HT1080 (cell line): Measurements from ENCODE around the gene ACD. TPM values are rescaled to one million over a fixed set of nuclear protein-coding genes. Genes with fewer than 3 reads are reported as not detected.

ENCODE experiments used
- DNase-seq: peaks from one replicate; pipeline ENCODE4 v3.0.0-alpha.2; 2015; ENCODE audit warnings: low read depth
- total RNA-seq: library from RNA; depleted of rRNA; stranded (reverse); fragments of >200 nt; shearing (Covaris generic); gene quantifications from 2 replicates; pipeline ENCODE4 v1.2.3, GENCODE V29; 2014

The ACD gene
- total RNA-seq, 1 experiment from 2014 or later, result 39.8 TPM

- no peak for DNase-seq
Observed at GRCh38 chr16:67676516-67676915, 16.5 kb upstream of the ACD start.

- no peak for DNase-seq
Observed at GRCh38 chr16:67675999-67676398, 15.9 kb upstream of the ACD start.

DNA sequence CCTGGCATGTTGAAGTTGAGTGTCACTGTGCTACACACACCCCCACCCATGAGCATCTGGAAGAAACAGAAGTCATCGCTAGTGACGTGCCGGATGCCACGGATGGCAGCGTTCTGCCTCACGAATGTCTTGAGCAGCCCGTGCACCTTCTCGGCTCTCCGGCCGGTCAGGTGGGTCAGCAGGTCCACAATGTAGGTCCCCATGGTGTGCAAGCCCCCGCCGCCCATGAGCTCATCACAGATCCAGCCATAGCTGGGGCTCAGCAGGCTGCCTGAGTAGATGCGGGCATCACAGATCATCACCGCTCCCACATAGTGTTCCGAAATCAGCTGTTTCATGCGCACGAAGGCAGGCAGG lies 15.5 kb upstream of the ACD start:
- DNase-seq, result no peak

DNA sequence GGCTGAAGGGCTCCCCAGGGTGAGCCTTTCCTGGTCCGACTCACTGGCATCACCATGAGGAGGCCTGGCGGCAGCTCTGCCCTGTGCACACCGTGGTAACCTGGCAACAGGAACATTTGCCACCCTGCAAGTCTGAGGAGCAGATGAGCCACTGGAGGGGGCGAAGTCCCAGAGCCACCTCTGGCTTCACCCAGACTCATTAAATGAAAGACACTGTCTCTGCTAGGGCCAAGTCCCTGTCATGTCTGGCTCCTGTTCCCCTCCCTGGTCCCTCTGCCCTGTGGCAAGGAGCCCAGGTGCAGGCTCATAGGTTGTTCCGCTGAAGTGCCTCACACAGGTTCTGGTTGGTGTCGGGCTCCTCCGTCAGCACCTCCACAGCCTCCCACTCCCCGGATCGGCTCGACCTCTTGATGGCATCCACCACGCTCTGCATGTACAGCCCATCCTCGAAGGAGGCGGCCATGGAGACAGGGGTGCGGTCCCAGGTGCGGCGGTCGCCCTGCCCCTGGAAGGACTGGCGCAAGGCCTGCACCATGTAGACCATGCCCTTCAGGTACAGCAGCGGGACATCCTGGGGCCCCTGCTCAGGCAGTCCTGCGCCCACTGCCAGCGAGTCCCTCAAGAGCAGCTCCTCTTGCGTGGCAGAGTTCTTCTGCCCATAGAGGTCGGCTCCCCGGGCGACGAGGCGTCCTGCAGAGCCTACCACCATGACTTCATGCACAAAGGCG lies 15.0 kb upstream of the ACD start:
- DNase-seq, result no peak

- DNase-seq, result no peak
Observed at GRCh38 chr16:67673712-67674580, 13.9 kb upstream of the ACD start.

DNA sequence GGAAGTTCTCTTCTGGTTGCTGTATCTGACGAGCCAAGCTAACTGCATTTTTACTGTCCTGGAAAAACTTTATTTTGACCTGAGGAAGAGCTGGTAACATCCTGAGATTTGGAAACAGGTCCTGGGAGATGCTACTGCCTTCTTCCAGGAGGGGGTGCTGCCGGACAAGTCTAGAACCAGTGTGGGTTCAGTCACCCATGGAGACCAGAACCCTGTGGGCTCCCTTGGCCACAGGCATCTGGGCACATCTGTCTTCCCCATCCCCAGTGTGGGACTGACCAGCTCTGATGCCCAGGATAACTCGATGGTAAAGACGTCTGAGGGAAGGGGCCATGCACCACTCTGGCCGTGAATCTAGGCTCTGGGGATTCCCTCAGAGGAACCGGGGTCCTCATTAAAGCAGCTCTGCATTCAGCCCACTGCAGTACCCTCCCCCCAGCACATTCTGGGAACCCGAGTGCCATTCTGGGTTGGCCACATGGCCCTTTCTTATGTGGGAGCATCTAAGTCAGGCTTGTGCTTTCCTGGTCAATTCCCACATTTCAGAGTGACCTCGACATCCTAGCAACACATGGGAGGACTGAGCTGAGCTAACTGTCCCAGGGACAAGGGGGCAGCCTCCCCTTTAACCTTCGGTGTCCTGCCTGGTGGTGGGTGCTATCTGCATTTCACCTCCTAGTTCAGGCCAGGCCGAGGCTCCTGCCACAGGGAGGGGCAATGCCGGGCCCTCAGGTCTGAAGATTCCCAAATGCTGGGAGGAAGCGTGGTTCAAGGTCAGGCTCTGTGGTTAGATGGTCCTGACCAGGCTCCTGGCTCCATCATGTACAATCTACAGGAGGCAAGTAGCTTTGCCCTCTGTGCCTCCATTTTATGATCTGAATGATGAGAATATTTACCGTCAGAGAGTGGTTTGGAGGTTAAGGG lies 12.9 kb upstream of the ACD start:
- peak; percentile 63 for DNase-seq

- no peak for DNase-seq
Observed at GRCh38 chr16:67672306-67672705, 12.2 kb upstream of the ACD start.

- DNase-seq, result no peak
Observed at GRCh38 chr16:67669499-67670101, 9.5 kb upstream of the ACD start.

GRCh38 chr16:67668495-67669157 lies 8.6 kb upstream of the ACD start:
- DNase-seq, result no peak

GRCh38 chr16:67667817-67668494 lies 7.9 kb upstream of the ACD start:
- peak; percentile 88 for DNase-seq

DNA sequence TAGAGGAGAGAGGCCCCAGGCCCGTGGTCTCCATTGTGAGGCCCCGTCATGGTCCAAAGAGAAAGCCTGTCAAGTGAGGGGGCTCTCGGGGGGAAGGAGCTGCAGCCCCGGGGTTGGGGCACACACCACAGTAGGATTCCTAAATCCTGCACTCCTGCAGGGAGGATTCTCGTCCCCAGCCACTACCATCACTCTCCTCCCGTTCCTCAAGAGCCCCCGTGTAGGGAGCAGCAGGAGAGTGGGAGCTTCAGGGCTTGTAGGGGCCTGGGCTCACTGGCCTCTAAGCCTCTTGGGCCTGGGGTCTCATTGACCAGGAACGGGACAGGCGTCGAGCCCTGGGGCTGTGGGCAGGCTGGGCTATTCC lies 7.4 kb upstream of the ACD start:
- DNase-seq, result no peak

- peak; percentile 64 for DNase-seq
Observed at GRCh38 chr16:67666559-67667452, 6.7 kb upstream of the ACD start, which contains the start of the genes C16orf86 and ENKD1. Gene C16orf86, plus strand, starts transcription at chr16:67666814. Its CDS starts 157 bp downstream, at chr16:67666971. Gene ENKD1, minus strand, starts transcription at chr16:67666750. Its CDS starts 308 bp downstream, at chr16:67666442.

- peak; percentile 40 for DNase-seq
Observed at GRCh38 chr16:67666032-67666551, 6.0 kb upstream of the ACD start.

- no peak for DNase-seq
Observed at GRCh38 chr16:67665598-67665997, 5.5 kb upstream of the ACD start.

- DNase-seq, result no peak
Observed at GRCh38 chr16:67664871-67665270, 4.8 kb upstream of the ACD start.

- no peak for DNase-seq
Observed at GRCh38 chr16:67664258-67664657, 4.2 kb upstream of the ACD start.

GRCh38 chr16:67663877-67664222 lies 3.8 kb upstream of the ACD start:
- DNase-seq, result no peak

DNA sequence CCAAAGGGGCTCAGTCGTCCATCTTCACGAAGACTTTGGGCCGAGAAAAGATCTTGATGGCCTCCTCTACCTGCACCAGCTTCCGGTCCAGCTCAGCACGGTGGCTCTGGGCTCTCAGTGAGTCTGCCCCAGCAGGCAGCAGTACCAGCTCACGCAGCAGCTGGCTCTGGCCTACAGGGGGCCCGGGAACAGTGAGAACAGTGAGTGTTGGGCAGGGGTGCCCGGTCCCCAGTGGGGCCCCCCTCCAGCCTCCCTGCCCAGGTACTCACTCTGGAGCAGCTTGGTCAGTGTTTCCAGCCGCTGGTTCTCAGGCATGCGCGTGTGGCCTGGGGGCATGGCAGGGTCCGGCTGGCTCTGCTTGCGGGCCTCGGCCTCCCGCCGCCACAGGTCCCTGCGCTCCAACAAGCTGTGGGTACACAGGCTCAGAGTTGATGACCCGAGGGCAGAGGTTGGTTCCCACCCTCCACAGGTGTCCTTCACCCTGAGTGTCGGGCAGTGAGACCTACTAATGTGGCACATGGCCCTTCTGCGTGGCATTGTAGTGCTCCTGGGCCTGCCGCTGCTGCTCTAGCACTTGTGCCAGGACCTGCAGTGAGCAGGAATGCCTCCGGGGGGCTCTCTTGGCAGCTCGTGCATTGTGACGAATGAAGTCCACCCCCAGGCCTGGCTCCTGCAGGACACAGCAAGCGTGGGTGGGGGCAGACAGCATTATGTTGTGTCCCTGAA lies 3.3 kb upstream of the ACD start:
- no peak for DNase-seq
